Hepatocyte (in vitro differentiated cells): ENCODE results near the gene CEACAM19.

ENCODE experiments used
- CTCF ChIP-seq: fragments of 200-600 bp; sonication (generic); IDR thresholded peaks from 2 replicates; pipeline ENCODE4 v1.5.1; 2016; ENCODE audit warnings: antibody characterized with exemption, mild to moderate bottlenecking; ENCODE audit not compliant: poor library complexity
- EZH2 ChIP-seq: fragments of 200-600 bp; sonication (generic); IDR thresholded peaks from 2 replicates; pipeline ENCODE4 v1.6.1; 2016; ENCODE audit warnings: antibody characterized with exemption, mild to moderate bottlenecking, borderline replicate concordance

GRCh38 chr19:44717603-44718002 lies 46.3 kb downstream of the CEACAM19 start:
- TF ChIP-seq CTCF = no peak
- TF ChIP-seq EZH2 = no peak
